Spleen (tissue), 11 donors: ENCODE measurements around the gene VMP1. TPM values are rescaled to one million over a fixed set of nuclear protein-coding genes. Genes with fewer than 3 reads are reported as not detected.

Experiments used
- microRNA-seq, 3 donors: library from miRNA; unstranded; fragments of <30 nt; microRNA quantifications; one replicate each; pipeline versions ENCODE4 to v1.1.0, GENCODE V29; 2019 to 2020
- polyA plus RNA-seq, 3 donors: library from polyadenylated mRNA; stranded (reverse); fragments of 200-250 nt; gene quantifications; one replicate each; pipeline ENCODE4 v1.2.1, GENCODE V29; 2013
- small RNA-seq, 4 donors: library from RNA; depleted of rRNA; stranded (forward); fragments of <200 nt; gene quantifications; one replicate each; pipeline ENCODE3, GENCODE V24; 2016
- total RNA-seq, 7 donors: library from RNA; depleted of rRNA in 3 of 7; stranded (reverse); fragments of >200 nt in 3 of 7; fragmentation: NEBNext Ultra II Directional in 4 of 7; extraction: Animal tissue kit (Norgen Biotek cat#: 25700) in 4 of 7; gene quantifications; one replicate each; pipeline versions ENCODE4 v1.1.0 to v1.2.1, GENCODE V29; 2016 to 2021
- donor health status: healthy with polysubstance abuse.
- donor health status: DM: no; HTN: no; CAD: no; lungs with moderate emphysema.
- donor health status: DM: no; HTN: no; CAD: no.
- donor health status: Bipolar disorder and iron deficiency.
- donor health status: healthy.
- donor health status: DM: no; HTN: no; CAD: no.
- donor health status: DM: yes; HTN: yes; CAD: no.

VMP1 gene
- total and polyA plus RNA-seq, 10 donors, result 53.2 to 649 (median 304) TPM

Small RNA genes within 50 kb of the gene (microRNA-seq; reads per million reads assigned to microRNA genes)
- 66,353 to 213,860 (median 164,653) reads per million in 3 donors for gene MIR21

Small RNA genes within 50 kb of the gene (small RNA-seq; reads per million reads assigned to genes)
- gene AC040904.1, result 0 reads per million in 4 donors
- gene RNU6-450P, result 0 reads per million in 4 donors

Other genes starting within 250 kb of the VMP1 start
- gene DHX40, start 142.0 kb upstream of the VMP1 start, total RNA-seq, result 10 to 100 TPM; 22.0 to 33.5 (median 28.1) TPM
- 10 to 100 TPM in 1 of 3 donors, 1 to 10 TPM in 2; 9.3 to 10.8 (median 9.4) TPM for gene DHX40, start 142.0 kb upstream of the VMP1 start, polyA plus RNA-seq
- 100 to 1,000 TPM; 189 to 289 (median 256) TPM for gene CLTC, start 87.8 kb upstream of the VMP1 start, total RNA-seq
- 10 to 100 TPM; 47.8 to 73.9 (median 70.1) TPM for gene CLTC, start 87.8 kb upstream of the VMP1 start, polyA plus RNA-seq
- gene PTRH2, start 224 bp upstream of the VMP1 start, total RNA-seq, result 10 to 100 TPM; 14.4 to 30.9 (median 18.4) TPM
- 10 to 100 TPM; 23.9 to 28.3 (median 27.6) TPM for gene PTRH2, start 224 bp upstream of the VMP1 start, polyA plus RNA-seq
- 10 to 100 TPM in 6 of 7 donors, 1 to 10 TPM in 1; 9.9 to 25.4 (median 11.3) TPM for gene TUBD1, start 185.3 kb downstream of the VMP1 start, total RNA-seq
- 1 to 10 TPM; 6.0 to 8.8 (median 7.7) TPM for gene TUBD1, start 185.3 kb downstream of the VMP1 start, polyA plus RNA-seq
- gene RPS6KB1, start 185.5 kb downstream of the VMP1 start, total RNA-seq, result 10 to 100 TPM; 38.9 to 51.5 (median 49.5) TPM
- 10 to 100 TPM in 1 of 3 donors, 1 to 10 TPM in 2; 8.2 to 13.2 (median 9.8) TPM for gene RPS6KB1, start 185.5 kb downstream of the VMP1 start, polyA plus RNA-seq